Amniotic epithelial cell (primary cell): ENCODE results near the gene SH3BGRL.

Source experiments
- DNase-seq: peaks from one replicate; pipeline ENCODE4 v3.0.0-alpha.2; 2010; ENCODE audit warnings: low read depth

Gene SH3BGRL

DNA sequence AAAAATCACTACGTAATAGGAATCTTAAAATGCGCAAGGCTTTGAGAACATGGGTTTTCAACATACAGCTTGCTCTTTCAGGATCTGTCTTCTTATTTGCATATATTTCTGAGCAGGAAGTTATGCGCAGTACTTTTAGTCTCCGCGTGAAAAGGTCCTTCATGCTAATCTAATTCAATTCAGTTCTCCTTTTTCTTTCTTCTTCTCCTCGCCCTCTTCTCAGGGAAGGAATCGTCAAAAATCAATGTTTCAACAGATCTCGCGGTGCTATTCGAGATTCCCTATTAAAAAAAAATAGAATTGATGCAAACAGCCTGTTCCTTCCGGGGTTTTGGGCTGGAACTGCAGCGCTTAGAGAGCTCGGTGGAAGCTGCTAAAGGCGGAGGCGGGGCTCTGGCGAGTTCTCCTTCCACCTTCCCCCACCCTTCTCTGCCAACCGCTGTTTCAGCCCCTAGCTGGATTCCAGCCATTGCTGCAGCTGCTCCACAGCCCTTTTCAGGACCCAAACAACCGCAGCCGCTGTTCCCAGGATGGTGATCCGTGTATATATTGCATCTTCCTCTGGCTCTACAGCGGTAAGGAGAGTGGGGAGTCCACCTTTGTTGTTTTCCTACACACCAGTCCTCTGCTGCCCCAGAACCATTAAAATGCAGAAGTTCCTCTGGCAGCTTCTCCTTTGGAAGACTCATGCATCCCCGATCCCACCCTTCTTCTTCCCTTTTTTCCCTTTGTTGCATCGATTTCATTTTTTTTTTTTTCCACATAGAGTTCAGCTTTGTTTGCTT is at the start of gene SH3BGRL, which contains the start of gene HMGN5:
TSS of gene SH3BGRL (plus strand) at position 432 of the 785 bp plus-strand sequence. CDS start at position 531, 99 bp downstream.
TSS of gene HMGN5 (minus strand) at position 243 of the 785 bp plus-strand sequence. CDS start 80,364 bp downstream, outside the sequence.
- DNase-seq: peak; percentile 87

DNA sequence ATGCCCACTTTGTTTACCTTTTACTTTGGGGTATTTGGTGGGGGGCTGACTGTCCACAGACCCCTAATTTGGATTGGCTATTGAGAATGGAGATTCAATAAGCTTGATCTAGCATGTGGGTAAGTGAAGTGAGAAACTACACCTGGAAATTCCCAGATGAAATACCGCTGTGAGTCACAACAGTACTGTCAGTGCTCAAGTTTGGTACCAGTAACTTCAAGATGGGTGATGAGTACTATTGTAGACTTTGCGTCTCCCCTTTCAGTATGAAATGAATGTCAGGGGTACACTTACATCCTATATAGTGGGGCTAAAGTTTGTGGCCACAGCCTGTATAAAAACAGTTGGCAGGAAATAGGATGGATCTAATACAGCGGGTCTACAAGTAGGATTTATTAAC is 33.5 kb upstream of the SH3BGRL start:
- DNase-seq: no peak

DNA sequence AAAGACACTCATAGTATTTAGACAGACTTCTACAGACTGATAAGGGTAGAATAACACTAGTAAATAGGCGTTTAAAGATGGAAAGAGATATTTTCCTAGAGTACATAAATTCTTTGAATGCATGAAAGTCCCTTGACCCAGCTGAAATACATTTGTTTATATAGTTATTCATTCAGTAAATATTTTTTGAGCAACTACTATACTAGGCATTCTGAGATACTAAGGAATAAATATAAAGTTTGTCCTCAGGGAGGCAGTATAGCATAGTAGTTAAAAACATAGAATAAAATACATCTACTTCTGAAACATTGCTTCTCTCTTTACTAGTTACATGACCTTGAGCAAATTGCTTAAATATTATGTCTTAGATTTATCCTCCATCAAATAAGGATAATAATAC is 27.6 kb upstream of the SH3BGRL start:
- DNase-seq: peak; percentile 14

DNA sequence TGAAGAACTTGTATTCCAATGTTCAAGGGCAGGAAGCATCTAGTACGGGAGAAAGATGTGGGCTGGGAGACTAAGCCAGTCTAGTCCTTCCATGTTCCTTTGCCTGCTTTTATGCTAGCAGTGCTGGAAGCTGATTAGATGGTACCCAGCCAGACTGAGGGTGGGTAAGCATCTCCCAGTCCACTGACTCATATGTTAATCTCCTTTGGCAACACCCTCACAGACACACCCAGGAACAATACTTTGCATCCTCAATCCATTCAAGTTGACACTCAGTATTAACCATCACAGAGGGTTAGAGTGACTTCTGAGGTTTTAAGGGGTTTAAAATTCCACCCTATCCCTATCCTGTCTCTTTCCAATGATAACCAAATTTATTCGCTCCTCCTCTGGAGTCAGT is 6.6 kb upstream of the SH3BGRL start:
- no peak for DNase-seq

DNA sequence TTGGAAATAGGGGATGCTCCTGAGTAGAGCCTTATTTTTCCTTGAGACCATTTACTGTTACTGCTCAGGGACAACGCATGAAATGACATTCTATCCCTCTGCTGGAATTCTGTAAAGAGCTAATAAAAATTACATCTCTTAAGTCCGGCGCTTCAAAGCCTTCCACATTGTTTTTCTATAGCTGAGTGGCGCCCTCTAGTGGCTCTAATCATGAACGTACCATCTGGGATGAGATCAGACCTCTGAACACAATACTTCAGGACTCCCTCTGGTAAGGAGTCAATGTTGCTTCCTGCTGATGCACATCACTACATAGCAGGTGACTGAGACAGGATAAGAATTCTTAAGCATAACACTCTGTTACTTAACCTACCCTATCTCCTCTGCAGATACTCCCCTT is 6.2 kb upstream of the SH3BGRL start:
- DNase-seq: peak; percentile 50

DNA sequence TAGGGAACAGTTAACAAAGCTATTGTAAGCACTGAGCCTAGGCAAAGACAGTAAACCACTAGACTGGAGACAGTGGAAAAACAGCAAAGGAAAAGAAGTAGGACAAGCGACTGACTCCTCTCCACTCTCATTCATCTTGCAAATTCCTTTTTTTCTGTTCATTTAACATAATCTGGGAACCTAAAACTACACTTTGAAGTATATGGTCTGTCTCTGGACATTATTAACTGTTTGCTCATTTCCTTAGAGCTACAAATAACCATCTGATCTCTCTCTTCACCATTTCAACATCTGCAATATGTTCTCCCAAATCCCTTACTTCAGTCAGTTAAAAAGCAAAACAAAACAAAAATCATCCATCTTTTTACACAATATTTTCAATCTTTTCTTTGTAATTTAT is 831 bp upstream of the SH3BGRL start:
- DNase-seq: peak; percentile 32

DNA sequence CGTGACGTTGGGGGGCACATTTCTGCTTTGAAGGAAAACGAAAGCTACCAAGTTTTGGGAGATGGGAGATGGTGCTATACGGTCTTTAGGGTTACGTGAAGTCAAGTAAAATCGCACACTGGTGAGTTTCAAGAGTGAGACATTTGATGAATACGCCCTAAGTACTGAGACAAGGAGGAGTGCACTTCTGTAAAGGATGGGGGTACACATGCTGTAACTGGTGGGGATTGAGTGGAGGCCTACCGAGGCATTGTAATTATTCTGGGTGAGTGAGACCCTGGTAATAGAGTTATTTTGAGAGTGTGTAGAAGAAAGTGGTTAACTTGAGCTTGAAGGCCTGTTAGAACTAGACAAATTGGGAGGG is 536 bp downstream of the SH3BGRL start:
- DNase-seq: peak; percentile 15

DNA sequence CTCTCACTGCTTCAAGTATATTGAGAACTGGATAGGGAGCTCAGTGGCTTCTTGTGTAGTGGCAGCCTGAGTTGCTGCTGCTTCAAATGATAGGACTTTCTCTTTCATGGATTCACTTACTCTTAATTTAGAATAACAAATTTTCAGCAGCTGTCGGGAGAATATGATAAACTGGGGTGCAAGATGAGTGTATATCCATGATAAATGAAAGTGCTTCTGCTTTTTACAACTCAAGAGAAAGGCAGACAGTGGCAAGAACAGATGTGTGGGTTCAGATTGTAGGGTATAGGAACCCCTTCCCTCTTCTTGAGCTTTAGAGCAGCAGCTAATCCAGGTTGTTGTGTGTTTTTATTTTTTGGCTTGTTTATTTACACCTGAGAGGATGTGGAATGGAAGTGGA is 1.0 kb downstream of the SH3BGRL start:
- DNase-seq: no peak

DNA sequence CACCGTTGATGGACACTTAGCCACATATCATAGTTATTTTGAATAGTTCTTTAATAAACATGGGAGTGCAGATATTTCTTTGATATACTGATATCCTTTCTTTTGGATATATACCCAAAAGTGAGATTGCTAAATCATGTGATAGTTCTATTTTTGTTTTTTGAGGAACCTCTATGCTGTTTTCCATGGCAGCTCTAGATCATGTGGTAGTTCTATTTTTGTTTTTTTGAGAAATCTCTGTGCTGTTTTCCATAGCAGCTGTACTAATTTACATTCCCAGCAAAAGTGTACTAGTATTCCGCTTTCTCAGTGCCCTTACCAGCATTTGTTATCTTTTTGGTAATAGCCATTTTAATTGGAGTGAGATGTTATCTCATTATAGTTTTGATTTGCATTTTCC is 3.6 kb downstream of the SH3BGRL start:
- DNase-seq: no peak

DNA sequence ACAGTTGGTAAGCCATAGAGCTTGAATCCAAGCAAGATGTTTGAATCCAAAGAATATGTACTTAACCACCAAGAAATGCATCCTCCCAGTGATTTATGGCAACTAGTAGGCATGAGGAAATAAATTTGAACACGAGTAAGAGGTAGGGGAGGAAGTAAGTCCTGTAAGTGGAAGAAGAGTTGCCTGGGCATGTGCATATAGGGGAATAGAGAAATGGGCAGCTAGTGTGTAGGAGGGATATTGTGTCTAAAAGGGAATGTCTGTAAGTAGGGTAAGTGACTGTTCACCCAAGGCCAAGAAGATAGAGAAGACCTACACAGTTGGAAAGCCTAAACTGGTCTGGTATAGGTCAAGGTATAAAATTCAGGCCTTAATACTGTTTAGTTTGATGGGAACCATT is 4.6 kb downstream of the SH3BGRL start:
- peak; percentile 7 for DNase-seq

DNA sequence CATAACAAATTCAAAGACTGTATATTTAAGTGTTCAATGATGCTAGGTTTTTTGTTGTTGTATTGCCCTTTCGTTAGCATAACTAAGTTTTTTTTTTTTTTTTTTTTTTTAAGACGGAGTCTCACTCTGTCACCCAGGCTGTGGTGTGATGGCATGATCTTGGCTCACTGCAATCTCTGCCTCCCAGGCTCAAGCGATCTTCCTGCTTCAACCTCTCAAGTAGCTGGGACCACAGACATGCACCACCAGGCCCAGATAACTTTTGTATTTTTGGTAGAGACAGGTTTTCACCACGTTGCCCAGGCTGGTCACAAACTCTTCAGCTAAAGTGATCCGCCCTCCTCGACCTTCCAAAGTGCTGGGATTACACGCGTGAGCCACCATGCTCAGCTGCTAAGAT is 7.0 kb downstream of the SH3BGRL start:
- no peak for DNase-seq

DNA sequence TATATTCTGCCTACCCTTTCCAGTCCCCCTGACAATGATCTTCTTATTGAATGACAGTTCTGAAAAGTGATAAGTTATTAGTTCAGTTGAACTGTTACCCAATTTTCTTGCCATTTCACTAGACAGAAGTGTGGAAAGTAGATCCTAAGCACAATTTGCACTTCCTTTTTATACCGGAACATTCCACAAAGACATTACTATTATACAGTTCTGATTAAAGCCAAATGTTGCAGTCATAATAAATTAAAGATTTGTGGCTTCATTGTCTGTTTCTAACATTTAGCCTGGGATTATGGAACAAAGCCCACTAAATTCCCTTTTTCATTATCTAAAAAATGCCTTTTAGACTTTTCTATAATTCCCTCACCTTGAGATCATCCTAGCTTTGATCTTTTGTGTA is 13.8 kb downstream of the SH3BGRL start:
- no peak for DNase-seq

DNA sequence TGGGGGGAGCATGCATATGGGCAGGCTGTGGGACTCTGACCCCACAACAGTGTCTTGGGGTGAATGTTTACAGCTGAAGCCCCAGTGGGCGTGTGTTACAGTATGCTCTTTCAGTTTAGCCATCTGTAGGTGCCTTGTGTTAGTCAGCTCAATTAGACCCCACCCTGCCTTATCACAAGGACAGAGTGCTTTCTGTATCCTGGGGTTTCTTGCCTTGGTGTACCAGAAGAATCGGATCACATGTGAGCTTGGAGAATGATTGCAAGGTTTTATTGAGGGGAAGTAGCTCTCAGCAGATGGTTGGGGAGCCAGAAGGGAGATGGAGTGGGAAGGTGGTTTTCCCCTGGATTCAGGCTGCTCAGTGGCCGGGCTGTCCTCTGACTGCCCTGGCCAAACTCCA is 27.3 kb downstream of the SH3BGRL start:
- no peak for DNase-seq

DNA sequence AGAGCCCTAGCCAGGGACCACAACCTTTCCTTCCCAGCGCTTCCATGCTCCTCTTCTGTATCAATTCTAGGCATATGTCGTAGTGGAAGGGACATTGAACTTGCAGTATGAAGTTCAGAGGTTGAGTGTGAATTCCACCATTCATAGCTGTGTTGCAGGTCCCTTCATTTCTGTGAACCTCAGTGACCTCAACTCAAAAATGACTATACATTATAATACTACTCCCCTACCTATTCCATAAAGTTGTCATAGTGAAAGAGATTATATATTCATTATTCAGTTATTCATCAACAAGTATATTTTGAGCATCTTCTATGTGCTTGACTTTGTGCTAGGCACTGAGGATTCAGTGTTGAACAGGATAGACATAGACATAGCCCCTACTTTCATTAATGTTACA is 28.0 kb downstream of the SH3BGRL start:
- DNase-seq: no peak

DNA sequence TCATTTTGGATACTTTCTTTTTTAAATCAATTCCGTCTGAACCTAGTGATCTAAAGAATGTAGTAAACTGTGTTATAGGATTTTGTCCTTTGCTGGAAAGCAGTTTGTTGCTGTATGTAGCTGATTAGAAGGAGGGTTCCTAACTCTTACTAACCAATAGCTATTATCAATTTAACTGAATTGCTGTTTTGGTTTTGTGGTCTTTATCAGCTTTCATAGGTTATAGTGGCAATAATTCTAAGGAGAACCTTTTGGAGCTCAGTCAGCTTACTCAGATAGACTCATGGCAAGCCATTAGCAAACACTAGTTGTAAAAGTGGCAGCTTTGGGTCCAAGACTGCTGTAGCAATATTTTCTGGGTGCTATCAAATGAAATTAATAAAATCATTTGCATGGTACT is 29.6 kb downstream of the SH3BGRL start:
- DNase-seq: no peak

DNA sequence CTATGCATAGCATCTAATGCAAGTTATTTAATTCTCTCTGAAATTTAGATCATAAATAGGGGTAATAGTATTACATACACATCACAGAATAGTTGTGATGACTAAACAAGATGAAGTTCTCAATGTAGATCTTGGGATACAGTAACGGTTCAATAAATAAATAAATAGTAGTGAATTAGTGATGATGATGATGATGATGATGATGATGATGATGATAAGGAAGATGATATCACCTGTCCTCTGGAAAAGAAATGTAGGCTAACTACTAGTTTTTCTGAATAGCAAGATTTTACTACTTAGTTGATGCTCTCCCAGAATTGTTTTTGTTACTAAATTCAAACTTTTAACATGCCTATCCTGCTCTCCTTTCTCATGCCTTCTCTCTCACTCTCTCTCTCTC is 30.3 kb downstream of the SH3BGRL start:
- no peak for DNase-seq

DNA sequence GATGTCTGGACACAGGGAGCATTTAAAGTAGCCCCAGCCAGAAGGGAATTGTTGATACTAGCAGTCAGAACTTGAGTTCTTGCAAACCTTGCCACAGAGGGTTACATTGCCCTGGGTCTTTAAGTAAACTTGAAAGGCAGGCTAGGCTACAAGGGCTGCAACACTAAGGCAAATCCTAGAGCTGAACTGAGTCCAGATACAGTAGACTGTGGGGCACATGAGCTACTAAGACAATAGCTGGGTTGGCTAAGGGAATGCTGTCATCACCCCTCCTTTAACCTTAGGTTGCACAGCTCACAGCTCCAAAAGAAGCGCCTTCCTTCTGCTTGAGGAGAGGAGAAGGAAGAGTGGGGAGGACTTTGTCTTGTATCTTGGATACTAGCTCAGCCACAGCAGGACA is 35.6 kb downstream of the SH3BGRL start:
- no peak for DNase-seq

DNA sequence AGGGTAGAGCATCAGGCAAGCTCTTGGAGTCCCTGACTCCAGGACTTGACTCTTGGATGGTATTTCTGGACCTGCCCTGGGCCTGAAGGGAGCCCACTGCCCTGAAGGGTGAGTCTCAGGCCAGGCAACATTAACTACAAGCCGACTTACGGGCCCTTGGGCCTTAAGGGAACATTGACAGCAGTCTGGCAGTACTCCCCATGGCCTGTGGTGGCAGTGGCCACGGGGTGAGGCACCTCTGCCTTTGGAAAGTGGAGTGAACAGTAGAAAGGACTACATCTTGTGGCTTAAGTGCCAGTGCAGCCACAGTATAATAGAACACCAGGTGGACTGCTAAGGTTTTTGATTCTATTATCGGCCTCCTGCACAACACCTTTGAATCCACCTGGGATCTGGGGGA is 36.3 kb downstream of the SH3BGRL start:
- no peak for DNase-seq

DNA sequence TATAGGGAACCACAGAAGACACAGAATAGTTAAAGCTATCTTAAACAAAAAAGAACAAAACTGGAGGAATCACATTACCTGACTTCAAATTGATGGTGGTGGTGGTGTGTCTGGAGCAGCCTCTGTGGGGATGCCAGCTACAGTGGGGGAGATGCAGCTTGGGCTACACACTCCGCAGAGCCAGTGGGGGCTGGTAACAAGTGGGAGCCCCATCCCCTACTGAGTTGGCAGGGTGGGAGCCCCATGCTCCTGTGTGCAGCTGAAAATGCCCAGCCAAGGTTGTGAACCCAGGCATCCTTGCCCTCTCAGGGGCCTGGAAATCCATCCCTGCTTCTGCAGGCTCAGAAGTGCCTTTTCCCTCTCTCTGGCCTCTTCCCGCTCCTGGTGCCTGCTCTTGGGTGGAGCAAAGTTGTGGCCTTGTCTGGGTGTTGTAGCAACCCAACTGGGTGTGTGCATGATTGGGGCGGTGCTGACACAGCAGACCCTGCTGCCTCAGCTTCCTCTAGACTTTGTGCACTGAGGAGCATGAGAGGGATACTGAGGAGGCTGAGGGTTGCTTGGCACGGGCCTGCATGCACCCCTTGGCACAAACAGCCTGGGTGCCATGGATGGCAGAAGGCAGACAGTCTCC is 38.9 kb downstream of the SH3BGRL start:
- DNase-seq: no peak

DNA sequence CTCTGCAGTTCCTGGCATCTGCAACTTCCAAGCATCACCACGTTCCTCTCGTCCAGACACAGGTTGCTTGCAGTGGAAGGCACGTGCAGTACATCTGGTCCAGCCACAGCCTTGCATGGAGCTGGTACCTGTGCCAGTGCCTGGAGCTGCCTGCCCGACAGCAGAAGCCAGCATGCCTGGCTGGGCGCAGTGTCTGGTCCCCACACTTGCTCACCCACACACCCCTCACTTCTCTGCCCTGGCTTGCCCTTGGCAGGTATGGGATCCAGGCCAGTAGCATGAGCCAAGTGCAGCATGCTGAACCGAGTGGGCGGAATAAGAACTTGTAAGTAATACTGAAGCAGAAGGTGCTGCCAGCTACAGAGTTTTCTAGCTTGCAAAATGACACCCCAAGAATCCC is 39.9 kb downstream of the SH3BGRL start:
- no peak for DNase-seq

DNA sequence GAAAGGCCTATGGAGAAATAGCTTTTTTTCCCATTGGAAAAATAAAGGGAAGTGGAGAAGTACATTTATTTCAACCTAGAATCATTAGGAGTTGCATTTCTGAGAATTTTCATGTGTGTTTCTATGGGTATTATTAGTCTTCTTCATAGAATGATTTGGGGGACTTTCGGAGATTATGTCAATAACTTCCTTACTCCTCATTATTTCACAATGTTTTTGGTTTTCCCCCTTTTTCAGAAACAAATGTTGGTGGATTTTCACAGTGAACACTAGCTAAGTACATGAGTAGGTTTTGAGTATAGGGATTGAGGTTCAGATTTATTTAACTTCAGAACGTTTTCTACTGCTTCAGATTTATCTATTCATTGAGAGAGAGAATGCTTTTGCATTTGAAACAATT is 54.0 kb downstream of the SH3BGRL start:
- DNase-seq: no peak

DNA sequence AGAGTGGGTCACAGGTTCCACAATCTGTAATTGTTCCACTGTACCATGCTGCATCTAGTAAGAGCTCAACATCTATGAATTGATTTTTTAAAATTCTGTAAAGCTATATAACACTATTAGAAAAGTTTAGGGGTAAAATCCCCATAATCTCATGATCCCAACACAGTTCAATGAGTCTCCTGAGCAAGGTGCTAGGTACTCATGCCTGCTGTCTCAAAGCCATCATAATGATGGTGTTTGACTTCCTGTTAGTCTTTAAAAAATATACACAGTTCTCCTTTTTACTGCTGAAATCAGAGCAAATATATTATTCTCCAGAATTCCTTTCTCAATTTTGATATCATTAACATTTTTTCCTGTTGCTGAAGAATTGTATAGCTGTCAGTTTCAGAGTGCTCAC is 55.9 kb downstream of the SH3BGRL start:
- no peak for DNase-seq

DNA sequence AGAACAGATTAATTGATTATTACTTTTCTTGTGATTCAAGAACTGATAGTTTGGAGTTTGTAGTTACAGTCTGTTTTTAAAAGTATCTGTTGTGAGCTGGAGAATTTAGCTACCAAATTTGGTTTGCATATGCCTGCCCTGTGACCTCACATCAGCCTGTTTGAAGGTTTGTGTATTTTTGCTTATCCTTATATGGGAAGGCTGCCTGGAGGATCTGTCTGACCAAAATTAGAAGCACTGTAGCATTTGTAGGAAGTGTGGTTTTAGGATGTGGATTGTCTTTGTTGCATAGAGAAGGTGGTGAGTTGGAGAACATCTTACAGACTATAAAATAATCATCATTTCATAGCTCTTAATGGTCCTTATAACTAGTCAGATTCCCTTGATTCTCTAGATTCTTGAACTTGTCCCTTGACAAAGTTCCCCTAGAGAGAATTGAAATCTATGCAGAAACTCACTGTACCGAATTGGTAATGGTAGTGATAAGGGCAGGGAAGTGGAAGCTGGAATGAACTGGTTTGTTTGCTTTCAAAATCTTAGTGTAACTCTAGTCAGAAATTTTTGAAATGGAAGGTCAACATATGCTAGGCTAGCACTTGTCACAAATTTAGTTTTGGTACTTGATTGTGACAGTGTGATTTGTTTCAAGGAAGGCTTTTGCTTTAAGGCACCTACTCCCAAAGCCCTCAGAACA is 57.3 kb downstream of the SH3BGRL start:
- DNase-seq: peak; percentile 14
